ENCODE results near the gene RASSF5. TPM values are rescaled to one million over a fixed set of nuclear protein-coding genes. Genes with fewer than 3 reads are reported as not detected.
"Not testable (repeated sequence)": the region's sequence is repeated elsewhere in the genome, so short reads cannot be mapped to it uniquely, and the experiment has no call there.

The RASSF5 gene
- total RNA-seq, 1 donor from 2014 or later: 15.5 TPM

DNA sequence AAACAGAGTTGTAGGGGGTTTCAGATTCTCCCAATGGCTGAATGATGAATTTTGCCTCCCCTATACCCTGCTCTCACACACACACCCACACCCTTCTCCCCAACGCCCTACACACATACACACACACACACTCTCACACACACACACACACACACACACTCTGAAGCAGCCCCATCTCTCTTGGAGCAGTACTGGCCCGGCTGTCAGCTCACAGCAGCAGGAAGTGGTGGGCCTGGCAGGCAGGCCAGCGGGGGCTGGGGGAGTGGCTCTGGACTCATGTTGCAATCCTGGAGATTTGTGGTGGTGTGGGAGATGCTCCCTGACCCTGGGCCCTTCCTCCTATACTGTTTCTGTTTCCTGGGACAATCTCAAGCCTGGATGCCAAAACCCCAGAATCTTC lies 34.9 kb upstream of the RASSF5 start:
- intact Hi-C loops (cut with DNase I): no loop called here
- DNase-seq (ENCODE audit: low spot score): no peak

DNA sequence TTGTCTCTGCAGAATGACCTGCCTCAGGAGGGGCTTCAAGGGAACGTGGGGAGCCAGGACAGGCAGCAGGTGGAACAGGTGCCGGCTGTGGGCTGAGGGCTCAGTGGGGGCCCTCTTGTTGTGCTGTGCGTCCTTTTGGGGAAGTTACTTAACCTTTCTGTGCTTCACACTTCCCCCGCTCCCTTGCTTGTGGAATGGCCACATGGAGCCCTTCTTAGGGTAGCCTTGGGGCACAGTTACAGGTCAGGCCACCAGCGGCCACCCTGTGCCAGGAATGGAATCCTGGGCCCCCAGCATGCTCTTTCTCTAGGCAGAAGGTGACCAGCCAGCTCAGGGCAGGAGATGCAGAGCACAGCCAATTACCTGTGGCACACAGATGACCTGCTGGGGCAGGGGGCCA lies 34.4 kb upstream of the RASSF5 start:
- intact Hi-C loops (cut with DNase I): no loop called here
- no peak for DNase-seq (ENCODE audit: low spot score)

DNA sequence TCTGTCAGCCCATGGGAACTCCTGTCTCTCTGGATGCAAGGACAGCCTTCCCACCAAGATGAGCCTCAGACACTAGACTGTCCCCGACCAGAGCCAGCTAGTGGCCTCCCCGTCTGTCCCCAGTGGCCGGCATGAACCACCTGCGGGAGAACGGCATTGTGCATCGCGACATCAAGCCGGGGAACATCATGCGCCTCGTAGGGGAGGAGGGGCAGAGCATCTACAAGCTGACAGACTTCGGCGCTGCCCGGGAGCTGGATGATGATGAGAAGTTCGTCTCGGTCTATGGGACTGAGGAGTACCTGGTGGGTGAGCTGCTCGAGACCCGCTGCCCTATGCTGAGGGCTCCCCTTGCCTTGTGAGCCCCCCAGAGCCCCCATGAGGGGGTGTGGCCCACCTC lies 31.3 kb upstream of the RASSF5 start:
- intact Hi-C loops (cut with DNase I): no loop called here
- DNase-seq (ENCODE audit: low spot score): no peak

DNA sequence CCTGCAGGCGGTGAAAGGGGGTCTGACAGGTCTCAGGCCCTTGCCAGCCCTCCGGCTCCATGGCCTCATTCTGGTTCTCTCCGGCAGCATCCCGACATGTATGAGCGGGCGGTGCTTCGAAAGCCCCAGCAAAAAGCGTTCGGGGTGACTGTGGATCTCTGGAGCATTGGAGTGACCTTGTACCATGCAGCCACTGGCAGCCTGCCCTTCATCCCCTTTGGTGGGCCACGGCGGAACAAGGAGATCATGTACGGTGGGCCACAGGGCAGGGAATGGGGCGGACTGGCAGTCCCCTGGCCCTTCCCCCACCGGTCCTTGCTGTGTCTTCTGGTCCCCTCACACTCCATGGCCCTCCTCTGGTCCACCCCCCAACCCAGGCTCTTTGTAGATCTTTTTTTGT lies 30.7 kb upstream of the RASSF5 start:
- intact Hi-C loops (cut with DNase I): no loop called here
- DNase-seq (ENCODE audit: low spot score): no peak

DNA sequence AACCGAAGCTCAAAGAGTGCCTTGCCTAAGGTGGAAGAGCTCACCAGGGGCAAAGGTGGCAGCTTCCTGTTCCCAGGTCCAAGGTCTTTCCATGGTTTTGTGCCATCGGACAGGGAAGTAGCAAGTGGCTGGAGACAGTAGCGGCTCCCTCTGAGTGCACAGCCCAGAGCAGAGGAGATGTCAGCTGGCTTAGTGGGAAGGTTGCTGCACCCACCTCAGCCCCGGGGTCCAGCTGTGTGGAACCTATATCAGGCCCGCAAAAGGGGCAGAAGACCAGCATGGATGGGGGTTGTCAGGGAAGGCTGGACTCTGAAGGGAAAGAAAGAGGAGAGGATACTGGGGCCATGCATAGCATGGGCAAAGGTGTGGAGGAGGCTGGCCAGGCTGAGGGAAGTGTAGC lies 30.2 kb upstream of the RASSF5 start:
- intact Hi-C loops (cut with DNase I): no loop called here
- no peak for DNase-seq (ENCODE audit: low spot score)

DNA sequence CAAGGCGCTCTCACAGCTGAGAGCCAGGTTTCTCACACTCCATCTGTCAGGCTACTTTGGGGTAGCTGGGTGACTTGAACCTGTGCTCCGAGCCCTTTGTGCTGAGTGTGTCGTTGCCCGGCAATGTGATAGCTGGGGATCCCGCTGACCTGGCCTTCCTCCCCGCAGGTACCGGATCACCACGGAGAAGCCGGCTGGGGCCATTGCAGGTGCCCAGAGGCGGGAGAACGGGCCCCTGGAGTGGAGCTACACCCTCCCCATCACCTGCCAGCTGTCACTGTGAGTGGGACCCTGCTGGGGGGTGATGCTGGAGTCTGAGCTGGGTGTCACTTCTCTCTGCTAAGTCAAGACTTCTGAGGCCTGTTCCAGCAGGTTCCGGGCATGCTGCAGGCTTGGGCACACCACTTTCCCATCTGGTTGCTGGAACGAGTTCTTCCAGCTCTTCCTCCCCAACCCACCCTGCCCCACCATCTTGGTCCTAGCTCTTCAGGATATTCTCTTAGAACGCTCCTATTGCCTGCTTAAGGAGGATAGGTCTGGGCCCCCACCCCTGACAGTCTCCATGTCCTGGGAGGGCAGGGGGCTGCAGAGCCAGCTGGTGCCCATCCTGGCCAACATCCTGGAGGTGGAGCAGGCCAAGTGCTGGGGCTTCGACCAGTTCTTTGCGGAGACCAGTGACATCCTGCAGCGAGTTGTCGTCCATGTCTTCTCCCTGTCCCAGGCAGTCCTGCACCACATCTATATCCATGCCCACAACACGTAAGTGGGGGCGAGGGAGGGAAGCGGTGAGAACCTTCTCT lies 29.6 kb upstream of the RASSF5 start:
- intact Hi-C loops (cut with DNase I): no loop called here
- DNase-seq (ENCODE audit: low spot score): no peak

DNA sequence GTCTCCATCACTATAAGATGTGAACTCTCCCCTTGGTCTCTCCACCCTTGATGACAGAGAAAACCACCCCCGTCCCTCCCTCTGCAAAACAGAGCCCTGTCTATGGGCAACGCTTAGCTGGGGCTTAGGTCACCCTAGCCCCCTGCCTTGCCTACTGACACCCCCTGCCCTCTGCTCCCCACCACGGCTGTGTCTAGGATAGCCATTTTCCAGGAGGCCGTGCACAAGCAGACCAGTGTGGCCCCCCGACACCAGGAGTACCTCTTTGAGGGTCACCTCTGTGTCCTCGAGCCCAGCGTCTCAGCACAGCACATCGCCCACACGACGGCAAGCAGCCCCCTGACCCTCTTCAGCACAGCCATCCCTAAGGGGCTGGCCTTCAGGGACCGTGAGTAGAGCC lies 28.6 kb upstream of the RASSF5 start:
- intact Hi-C loops (cut with DNase I): no loop called here
- no peak for DNase-seq (ENCODE audit: low spot score)

DNA sequence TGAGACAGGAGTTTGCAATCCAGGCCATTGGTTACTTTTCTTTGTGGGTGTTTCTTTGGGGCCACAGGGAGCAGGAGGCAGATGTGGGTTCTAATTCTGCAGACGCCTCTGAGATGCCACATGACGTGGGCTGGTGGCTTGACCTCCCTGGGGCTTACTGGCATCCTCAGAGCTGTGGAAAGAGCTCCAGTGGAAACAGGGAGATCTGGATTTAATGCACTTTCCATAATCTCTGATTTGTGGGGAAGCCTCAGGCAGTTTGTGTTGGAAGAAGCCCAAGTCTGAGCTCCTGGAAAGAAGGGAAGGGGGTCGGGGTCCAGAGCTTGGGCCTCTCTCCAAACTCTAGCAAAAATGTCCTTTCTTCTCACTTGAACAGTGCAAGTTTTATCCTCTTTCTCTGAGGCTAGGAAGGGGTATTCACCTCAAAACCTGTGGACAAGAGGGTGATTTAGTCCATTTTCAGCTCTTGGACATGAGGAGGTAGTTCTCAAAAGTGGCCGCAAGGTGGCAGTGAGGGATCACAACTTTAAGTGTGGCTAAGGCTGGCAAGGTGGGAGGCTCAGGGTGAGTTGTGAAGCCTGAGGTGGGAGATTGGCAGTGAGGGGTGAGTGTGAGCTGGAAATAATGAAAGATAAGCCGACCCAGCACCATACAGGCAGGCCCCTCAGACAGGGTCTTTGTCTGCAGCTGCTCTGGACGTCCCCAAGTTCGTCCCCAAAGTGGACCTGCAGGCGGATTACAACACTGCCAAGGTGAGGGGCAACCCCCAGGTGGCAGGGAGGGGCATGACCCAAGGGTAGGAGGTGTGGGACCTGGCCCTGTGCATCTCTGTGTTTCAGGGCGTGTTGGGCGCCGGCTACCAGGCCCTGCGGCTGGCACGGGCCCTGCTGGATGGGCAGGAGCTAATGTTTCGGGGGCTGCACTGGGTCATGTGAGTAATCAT lies 27.9 kb upstream of the RASSF5 start:
- DNase-seq (ENCODE audit: low spot score): no peak
- intact Hi-C loops (cut with DNase I): no loop called here

DNA sequence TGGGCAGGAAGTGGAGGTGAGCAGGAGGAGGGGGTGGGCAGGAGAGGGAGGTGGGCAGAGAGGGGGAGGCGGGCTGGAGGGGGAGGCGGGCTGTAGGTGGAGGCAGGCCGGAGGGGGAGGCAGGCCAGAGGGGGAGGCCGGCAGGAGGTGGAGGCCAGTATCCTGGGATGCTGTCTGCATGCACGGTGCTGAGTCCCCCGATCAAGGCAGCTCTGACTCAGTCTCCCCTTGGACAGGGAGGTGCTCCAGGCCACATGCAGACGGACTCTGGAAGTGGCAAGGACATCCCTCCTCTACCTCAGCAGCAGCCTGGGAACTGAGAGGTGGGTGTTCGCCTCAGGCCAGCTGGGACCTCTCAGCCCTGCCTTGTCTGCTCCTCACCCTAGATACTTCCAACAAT lies 27.1 kb upstream of the RASSF5 start:
- intact Hi-C loops (cut with DNase I): no loop called here
- DNase-seq (ENCODE audit: low spot score): no peak

DNA sequence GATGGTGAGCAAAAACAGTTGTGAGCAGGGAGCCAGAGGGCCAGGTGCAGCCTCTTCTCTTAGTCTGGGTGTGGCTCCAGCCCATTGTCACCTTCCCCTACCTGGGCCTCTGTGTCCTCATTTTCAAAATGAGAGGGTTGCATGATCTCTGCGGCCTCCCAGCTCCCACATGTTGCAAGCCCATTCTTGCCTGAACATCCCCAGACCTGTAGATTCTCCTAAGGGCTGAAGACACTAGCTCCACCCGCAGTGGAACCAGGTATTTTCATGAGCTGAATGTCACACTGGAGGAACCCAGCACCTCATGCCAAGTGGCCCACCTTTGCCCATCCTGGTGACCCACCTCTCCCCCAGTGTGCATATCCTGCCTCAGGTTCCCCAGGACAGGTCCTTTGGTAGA lies 24.7 kb upstream of the RASSF5 start:
- no peak for DNase-seq (ENCODE audit: low spot score)
- intact Hi-C loops (cut with DNase I): no loop called here

DNA sequence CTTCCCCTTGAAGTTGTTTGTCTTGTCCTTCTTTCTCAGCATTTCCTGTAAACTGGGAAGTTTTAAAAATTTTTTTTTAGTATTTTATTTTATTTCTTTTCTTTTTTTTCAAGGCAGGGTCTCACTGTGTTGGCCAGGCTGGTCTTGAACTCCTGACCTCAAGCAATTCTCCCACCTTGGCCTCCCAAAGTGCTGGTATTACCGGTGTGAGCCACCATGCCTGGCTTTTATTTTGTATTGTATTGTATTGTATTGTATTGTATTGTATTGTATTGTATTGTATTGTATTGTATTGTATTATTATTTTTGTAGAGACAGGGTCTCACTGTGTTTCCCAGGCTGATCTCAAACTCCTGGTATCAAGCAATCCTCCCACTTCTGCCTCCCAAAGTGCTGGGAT lies 23.5 kb upstream of the RASSF5 start:
- DNase-seq (ENCODE audit: low spot score); intact Hi-C loops (cut with DNase I): not testable (repeated sequence)

DNA sequence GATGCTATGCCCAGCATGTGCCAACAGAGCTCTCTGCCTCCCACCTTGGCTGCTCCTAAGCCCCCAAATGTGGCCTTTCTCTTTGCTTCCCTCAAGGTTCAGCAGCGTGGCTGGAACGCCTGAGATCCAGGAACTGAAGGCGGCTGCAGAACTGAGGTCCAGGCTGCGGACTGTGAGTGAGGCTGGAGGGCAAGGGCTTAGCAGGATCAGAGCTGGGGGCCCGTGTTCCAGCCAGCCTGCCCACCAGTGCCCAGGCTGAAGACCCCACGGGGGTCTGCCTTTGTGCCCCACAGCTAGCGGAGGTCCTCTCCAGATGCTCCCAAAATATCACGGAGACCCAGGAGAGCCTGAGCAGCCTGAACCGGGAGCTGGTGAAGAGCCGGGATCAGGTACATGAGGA lies 22.4 kb upstream of the RASSF5 start:
- intact Hi-C loops (cut with DNase I): no loop called here
- DNase-seq (ENCODE audit: low spot score): no peak

DNA sequence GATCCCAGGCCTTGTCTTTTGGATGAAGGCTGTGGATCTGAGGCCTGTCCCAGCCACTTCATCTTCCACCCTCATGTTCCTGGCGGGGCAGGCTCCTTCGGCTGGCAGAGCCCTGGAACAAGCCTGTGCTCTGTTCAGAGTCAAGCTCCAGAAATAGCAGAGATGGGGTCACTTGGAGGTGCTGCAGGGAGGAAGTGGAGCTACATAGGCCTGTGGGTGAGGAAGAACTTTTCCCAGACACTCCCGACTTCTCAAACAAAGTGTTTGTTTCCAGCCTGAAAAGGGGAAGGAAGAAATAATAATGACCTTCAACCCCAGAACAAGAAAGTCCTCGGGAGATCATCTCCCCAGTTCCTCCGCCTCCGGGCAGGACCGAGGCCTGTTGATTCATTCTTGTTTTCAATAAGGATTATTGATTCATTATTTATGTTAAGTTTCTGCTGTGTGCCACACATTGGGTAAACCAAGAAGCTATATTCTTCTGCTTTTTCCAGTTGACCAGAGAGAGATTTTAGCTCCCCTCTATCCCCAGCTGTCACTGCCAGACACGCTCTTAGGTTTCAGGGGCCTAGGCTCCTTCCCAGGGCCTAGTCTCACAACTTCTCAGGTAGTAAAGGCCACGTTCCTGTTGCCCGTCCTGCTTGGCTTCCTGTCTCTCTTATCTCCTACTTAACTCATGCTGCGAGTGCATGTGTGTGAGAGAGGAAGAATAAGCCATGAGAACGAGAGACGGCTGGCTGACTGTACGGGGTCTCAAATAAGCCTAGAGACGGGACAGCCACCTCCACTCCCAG lies 20.1 kb upstream of the RASSF5 start:
- intact Hi-C loops (cut with DNase I): no loop called here
- DNase-seq (ENCODE audit: low spot score): no peak

DNA sequence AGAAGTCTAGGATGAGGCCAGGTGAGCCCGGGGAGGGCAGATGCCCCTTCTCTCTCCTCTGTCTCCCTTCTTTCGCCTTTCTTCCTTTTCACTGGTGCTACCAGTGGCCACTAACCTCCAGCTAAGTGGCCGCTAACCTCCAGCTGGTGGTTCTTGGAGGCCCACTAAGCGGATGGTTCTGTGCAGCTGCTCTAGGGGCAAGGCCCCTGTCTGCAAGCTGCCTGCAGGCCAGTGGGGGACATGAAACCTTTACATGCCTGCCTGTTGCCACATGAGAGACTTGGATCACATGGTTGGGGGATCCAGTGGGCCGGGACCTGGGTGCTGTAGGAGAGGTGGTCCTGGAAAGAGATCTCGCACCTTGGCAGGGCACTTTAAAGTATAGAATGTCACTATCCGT lies 19.4 kb upstream of the RASSF5 start:
- intact Hi-C loops (cut with DNase I): no loop called here
- no peak for DNase-seq (ENCODE audit: low spot score)

DNA sequence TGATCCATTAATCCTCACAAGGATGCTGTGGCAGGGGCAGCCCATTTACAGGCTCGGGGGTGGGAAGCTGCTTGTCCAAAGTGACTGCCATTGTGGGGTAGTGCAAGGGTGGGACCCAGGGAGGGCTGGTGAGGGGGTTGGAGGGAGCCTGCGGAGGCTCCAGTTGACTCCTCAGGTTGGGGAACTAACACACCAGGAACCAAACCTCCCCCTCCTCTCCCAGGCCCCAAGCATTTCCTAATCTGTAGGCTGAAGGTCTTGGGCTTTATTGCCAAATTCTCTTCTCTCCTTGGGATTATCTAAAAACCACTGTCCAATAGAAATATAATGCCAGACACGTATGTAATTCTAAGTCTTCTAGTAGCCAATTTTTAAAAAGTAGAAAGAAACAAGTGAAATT lies 18.9 kb upstream of the RASSF5 start:
- intact Hi-C loops (cut with DNase I): no loop called here

DNA sequence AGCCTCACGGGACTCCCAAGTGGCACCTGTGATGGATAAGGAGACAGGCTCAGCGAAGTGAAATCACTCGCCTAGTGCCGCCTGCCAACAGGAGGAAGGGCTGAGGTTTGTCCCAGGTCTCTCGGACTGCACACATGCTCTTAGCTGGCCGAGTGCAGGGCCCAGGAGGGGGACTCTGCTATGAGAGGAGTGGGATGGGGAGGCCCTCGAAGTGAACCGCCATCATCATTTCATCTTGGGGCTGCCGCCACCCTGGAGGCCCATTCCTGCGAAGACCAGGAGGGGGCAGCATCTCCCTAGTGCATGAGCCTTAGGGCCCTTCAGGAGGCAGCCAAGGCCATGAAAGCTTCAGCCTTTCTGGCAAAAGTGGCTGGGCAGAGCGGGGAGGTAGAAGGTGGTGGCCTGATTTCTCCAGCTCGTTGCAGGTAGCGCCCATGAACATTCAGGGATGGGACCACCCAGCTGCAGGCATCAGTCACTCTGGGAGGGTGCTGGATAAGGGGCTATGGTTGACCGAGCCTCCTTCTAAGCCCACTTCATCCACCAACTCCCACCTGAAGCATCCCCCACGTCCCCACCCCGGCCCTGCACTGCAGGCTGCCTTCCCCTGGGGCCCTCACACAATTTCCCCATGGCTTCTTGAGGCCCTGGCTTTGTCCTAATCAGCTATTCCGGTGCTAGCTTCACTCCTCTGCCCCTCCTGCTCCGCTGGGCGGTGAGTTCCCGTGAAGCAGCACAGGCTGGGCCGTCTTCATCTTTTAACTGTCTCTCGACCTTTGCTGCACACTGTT lies 17.2 kb upstream of the RASSF5 start:
- intact Hi-C loops (cut with DNase I): loop anchor here (1.0 to 5.0 kb wide), 3 partner anchors 55 to 422 kb away; no protein-coding TSS in a partner anchor

More for the DNA sequence above, 18.9 kb upstream of the RASSF5 start:
- DNase-seq (ENCODE audit: low spot score): no peak

DNA sequence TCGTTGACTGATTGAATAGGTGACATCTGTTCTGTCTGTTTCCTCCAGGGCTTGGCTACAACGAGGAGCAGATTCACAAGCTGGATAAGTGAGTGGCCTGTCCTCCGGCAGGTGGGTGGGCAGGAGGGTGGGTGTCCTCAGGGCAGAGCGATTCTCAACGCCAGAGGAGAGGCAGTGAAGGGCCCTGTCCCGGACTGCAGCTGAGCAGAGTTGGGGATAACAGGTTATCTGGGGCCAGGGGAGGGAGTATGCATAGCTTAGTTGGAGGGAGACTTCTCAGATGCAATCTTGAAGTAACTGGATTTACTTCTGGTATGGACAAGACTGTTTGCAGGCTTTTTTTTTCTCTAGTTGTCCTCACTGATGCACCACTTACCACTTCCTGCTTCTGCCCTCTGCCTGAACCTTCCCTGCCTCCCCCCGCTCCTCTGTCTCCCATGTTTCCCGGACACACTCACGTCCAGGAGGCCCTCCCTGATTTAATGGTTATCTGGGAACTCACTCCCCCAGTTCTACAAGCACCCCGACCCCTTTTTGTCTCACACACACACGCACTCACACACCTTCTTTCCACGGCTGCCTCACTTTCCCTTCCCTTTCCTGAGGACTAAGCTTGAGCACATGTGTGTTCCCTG lies 16.4 kb upstream of the RASSF5 start:
- no peak for DNase-seq (ENCODE audit: low spot score)
- intact Hi-C loops (cut with DNase I): loop anchor here (1.0 to 5.0 kb wide), 3 partner anchors 54 to 421 kb away; no protein-coding TSS in a partner anchor

More for the DNA sequence above, 17.2 kb upstream of the RASSF5 start:
- peak; percentile 88 for DNase-seq (ENCODE audit: low spot score)

DNA sequence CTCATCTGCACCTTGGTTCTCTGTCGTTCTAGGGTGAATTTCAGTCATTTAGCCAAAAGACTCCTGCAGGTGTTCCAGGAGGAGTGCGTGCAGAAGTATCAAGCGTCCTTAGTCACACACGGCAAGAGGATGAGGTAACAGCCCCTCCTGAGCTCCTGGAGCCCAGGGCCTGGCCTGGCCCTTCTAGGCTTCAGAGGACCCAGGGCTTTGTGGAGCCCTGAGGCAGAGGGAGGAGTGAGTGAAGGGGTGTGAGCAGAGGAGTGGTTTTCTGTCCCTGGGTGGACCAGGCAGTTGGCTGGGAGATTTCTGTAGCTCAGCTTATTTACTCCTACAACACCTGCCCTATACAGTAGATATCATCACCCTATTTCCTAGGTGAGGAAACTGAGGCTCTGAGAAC lies 15.7 kb upstream of the RASSF5 start:
- DNase-seq (ENCODE audit: low spot score): no peak
- intact Hi-C loops (cut with DNase I): loop anchor here (2.0 to 5.0 kb wide), 2 partner anchors 53 to 421 kb away; no protein-coding TSS in a partner anchor
